OCI-LY7 (cell line): ENCODE results near the gene PRKN. TPM values are rescaled to one million over a fixed set of nuclear protein-coding genes. Genes with fewer than 3 reads are reported as not detected.

Experiments
- BruUV-seq: library from RNA; stranded (reverse); fragments of 400-500 nt; replicated peaks from 2 replicates; lab custom pipeline; 2021; lab: Mats Ljungman, UMichigan
- CTCF ChIA-PET: fragments of 300-600 bp; sonication (Branson Sonifier 250); formaldehyde crosslinking; loops from one replicate; lab custom pipeline; 2022; ENCODE audit warnings: antibody characterized with exemption; ENCODE audit not compliant: unreplicated experiment; lab: Charles Lee
- POLR2A ChIA-PET: fragments of 300-600 bp; sonication (Branson Sonifier 250); formaldehyde crosslinking; loops from one replicate; lab custom pipeline; 2022; ENCODE audit warnings: antibody characterized with exemption; lab: Charles Lee
- DNase-seq: peaks from one replicate; pipeline ENCODE4 v3.0.0-alpha.2; 2015; ENCODE audit warnings: low spot score
- H2AFZ ChIP-seq: fragments of 200-600 bp; sonication (generic), shearing (Covaris generic); 2 replicates; pipeline ENCODE4 v1.6.1; 2014; ENCODE audit warnings: mild to moderate bottlenecking, antibody characterized with exemption, low read length, moderate library complexity
- H3K27ac ChIP-seq: fragments of 200-600 bp; sonication (generic); 2 replicates; pipeline ENCODE4 v1.5.1; 2014; ENCODE audit warnings: mixed run types, low read depth, mild to moderate bottlenecking, moderate library complexity, low read length, inconsistent platforms; ENCODE audit not compliant: poor library complexity, severe bottlenecking
- H3K36me3 ChIP-seq: fragments of 200-600 bp; sonication (generic); 2 replicates; pipeline ENCODE4 v1.6.1; 2014; ENCODE audit warnings: mild to moderate bottlenecking, antibody characterized with exemption, low read length, moderate library complexity, mixed read lengths; ENCODE audit not compliant: insufficient read depth
- H3K4me1 ChIP-seq: fragments of 200-600 bp; sonication (generic); 2 replicates; pipeline ENCODE4 v1.5.1; 2014; ENCODE audit warnings: mild to moderate bottlenecking, low read length; ENCODE audit not compliant: insufficient read depth, poor library complexity, severe bottlenecking
- H3K4me2 ChIP-seq: fragments of 200-600 bp; sonication (generic); 2 replicates; pipeline ENCODE4 v1.6.1; 2014; ENCODE audit warnings: mild to moderate bottlenecking, low read length
- H3K4me3 ChIP-seq: fragments of 200-600 bp; sonication (generic); 2 replicates; pipeline ENCODE4 v1.5.1; 2014; ENCODE audit warnings: mild to moderate bottlenecking, low read depth, low read length; ENCODE audit not compliant: poor library complexity, severe bottlenecking
- H3K79me2 ChIP-seq: fragments of 200-600 bp; sonication (generic); 2 replicates; pipeline ENCODE4 v1.6.1; 2016; ENCODE audit warnings: low read depth, mild to moderate bottlenecking, low read length, moderate library complexity, mixed read lengths; ENCODE audit not compliant: insufficient read depth
- H3K9me2 ChIP-seq: fragments of 200-600 bp; sonication (generic); 2 replicates; pipeline ENCODE4 v1.6.1; 2016; ENCODE audit warnings: mild to moderate bottlenecking, low read length, mixed read lengths; ENCODE audit not compliant: insufficient read depth
- H3K9me3 ChIP-seq: fragments of 200-600 bp; sonication (generic); 2 replicates; pipeline ENCODE4 v1.6.1; 2014; ENCODE audit warnings: mild to moderate bottlenecking, mixed run types, low read length, mixed read lengths
- H4K20me1 ChIP-seq: fragments of 200-600 bp; sonication (generic); 2 replicates; pipeline ENCODE4 v1.6.1; 2014; ENCODE audit warnings: mild to moderate bottlenecking, antibody characterized with exemption, low read length, moderate library complexity, mixed read lengths; ENCODE audit not compliant: insufficient read depth
- CTCF ChIP-seq: fragments of 200-600 bp; sonication (generic); conservative IDR thresholded peaks from 2 replicates; pipeline ENCODE4 v1.5.1; 2014; ENCODE audit warnings: mild to moderate bottlenecking, antibody characterized with exemption, low read length, moderate library complexity, mixed read lengths
- EZH2phosphoT487 ChIP-seq: fragments of 200-600 bp; sonication (generic); IDR thresholded peaks from 2 replicates; pipeline ENCODE4 v1.6.1; 2018; ENCODE audit warnings: low read depth, borderline replicate concordance, mild to moderate bottlenecking, mixed run types, antibody characterized with exemption, low read length, moderate library complexity, mixed read lengths
- intact Hi-C: fragments of 100-400 bp; cut with micrococcal nuclease; formaldehyde crosslinking; loops from one replicate; pipeline ENCODE4 v1.10.0; 2022; ENCODE audit not compliant: unreplicated experiment
- total RNA-seq, 2 experiments: library from RNA; depleted of rRNA in 1 of 2; stranded (reverse); fragments of >200 nt in 1 of 2; shearing (Covaris generic) in 1 of 2; gene quantifications; 2 replicates each; pipeline ENCODE4 v1.2.3, GENCODE V29; 2014 to 2022

The PRKN gene
- total RNA-seq, 2 experiments from 2014 or later: 1.3 to 2.0 TPM

- POLR2A ChIA-PET: interaction anchor here (0.5 to 0.6 kb wide), 2 partner anchors 14 to 108 kb away, joined by 3 read pairs; no protein-coding TSS in a partner anchor
- TF ChIP-seq EZH2phosphoT487: no peak
- TF ChIP-seq CTCF: peak; percentile 91
- no peak overlapping the region for H3K4me2 ChIP-seq
Measured at GRCh38 chr6:161418463-161418945, 1309.1 kb downstream of the PRKN start.

DNA sequence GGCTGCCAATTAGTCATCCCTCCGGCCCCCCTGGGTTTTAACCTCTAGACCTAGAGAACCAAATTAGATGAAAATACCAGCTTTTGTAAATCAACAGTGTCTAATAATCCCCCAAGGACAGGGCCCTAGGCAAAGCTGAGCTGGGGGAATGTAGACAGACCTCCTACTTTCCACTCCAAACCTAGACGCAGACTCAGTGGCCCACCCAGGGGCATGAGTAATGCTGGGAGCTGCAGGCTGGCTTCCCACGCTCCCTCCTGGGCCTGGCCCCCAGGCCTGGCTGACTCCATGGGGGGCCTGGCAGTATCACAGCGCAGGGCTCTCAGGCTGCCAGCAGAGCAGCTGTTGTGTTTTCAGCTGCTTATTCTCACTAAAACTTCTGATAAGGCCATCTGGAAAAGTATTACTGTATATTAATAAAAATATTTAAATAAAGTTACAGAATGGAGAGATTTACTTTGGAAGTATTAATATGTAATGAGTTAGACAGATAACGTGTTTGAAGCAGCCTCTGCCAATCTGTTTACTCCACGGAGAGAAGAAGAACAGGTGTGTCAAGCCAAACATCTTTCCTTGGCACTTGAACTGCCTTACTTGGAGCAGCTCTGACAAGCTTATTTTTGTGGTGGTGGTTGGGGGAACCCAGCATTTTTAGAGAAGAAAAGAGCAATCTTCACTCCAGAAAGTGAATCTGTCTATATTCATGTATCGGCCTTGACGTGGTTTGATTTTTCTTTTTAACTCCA is 1309.7 kb downstream of the PRKN start:
- BruUV-seq: no TSS peak

More at GRCh38 chr6:161418463-161418945, 1309.1 kb downstream of the PRKN start:
- H3K79me2 ChIP-seq: no peaks in the 10 kb centered on the region
- DNase-seq: peak; percentile 58
- BruUV-seq: no TSS peak
- no peaks in the 10 kb centered on the region for H3K9me3 ChIP-seq
- H3K27ac ChIP-seq: no peak overlapping the region
- no peaks in the 10 kb centered on the region for H4K20me1 ChIP-seq
- H3K9me2 ChIP-seq: no peaks in the 10 kb centered on the region
- no peak overlapping the region for H2AFZ ChIP-seq
- H3K36me3 ChIP-seq: no peaks in the 10 kb centered on the region
- H3K4me1 ChIP-seq: no peaks in the 10 kb centered on the region
- CTCF ChIA-PET: no interaction called here
- intact Hi-C loops: loop anchor here (10.0 kb wide), 1 partner anchor 276 kb away; no protein-coding TSS in a partner anchor
- no peak overlapping the region for H3K4me3 ChIP-seq

More for the DNA sequence above, 1309.7 kb downstream of the PRKN start:
- Histone ChIP-seq H3K36me3 (no peaks in the 10 kb centered on the region), H3K9me2 (no peaks in the 10 kb centered on the region), H3K4me2 (no peak overlapping the region), H3K27ac (no peak overlapping the region), H2AFZ (no peak overlapping the region), H4K20me1 (no peaks in the 10 kb centered on the region), H3K9me3 (no peaks in the 10 kb centered on the region), H3K4me3 (no peak overlapping the region), H3K4me1 (no peaks in the 10 kb centered on the region), H3K79me2 (no peaks in the 10 kb centered on the region)
- TF ChIP-seq CTCF (no peak), EZH2phosphoT487 (no peak)
- POLR2A ChIA-PET: interaction anchor here (0.6 kb wide), 1 partner anchor 109 kb away, joined by 3 read pairs; no protein-coding TSS in a partner anchor
- CTCF ChIA-PET: no interaction called here
- intact Hi-C loops: loop anchor here (10.0 kb wide), 1 partner anchor 277 kb away; no protein-coding TSS in a partner anchor
- DNase-seq: no peak
